Measurements from ENCODE around the gene RUBCN. TPM values are rescaled to one million over a fixed set of nuclear protein-coding genes. Genes with fewer than 3 reads are reported as not detected.

Gene RUBCN
- total and polyA plus RNA-seq, 9 of the 15 experiments (the other 6 are each of a cell fraction or from before 2014, with no cell fraction given) = 8.4 to 24.0 (median 11.9) TPM

- TF ChIP-seq MGA (IDR thresholded peaks at IDR 0.05) = peak; percentile 93
- no peak for TF ChIP-seq HES1 (IDR thresholded peaks at IDR 0.05; ENCODE audit: low read depth)
- TF ChIP-seq NR4A1 (CRISPR knock-in tag; IDR thresholded peaks at IDR 0.05) = no peak
- TF ChIP-seq NR4A1 (tag; IDR thresholded peaks at IDR 0.05) = no peak
- TF ChIP-seq BACH1 (tag; IDR thresholded peaks at IDR 0.05) = no peak
- TF ChIP-seq THRB (CRISPR knock-in tag; conservative IDR thresholded peaks at IDR 0.05) = no peak
- TF ChIP-seq PHB (CRISPR knock-in tag; IDR thresholded peaks at IDR 0.05) = no peak
- TF ChIP-seq STAT5B (CRISPR knock-in tag; IDR thresholded peaks at IDR 0.05) = no peak
- peak; percentile 63; the same call in 1 of the 2 replicates for TF ChIP-seq ESRRA (IDR thresholded peaks at IDR 0.05; ENCODE audit: borderline replicate concordance, low read depth)
- TF ChIP-seq SLC30A9 (CRISPR knock-in tag; IDR thresholded peaks at IDR 0.05) = no peak
- no peak for TF ChIP-seq RAD51 (IDR thresholded peaks at IDR 0.05; ENCODE audit: borderline replicate concordance, low read depth)
- TF ChIP-seq POLR2A (conservative IDR thresholded peaks at IDR 0.05) = peak; percentile 77
- TF ChIP-seq DMBX1 (CRISPR knock-in tag; IDR thresholded peaks at IDR 0.05; ENCODE audit: borderline replicate concordance) = 0 out of 2 replicates have a peak, but pooled peaks have one; percentile 59
- no peak for TF ChIP-seq HOXB6 (CRISPR knock-in tag; IDR thresholded peaks at IDR 0.05; ENCODE audit: borderline replicate concordance)
- peak; percentile 63 for TF ChIP-seq SMAD4 (CRISPR knock-in tag; conservative IDR thresholded peaks at IDR 0.05)
- TF ChIP-seq NUFIP1 (IDR thresholded peaks at IDR 0.05; ENCODE audit: partially characterized antibody) = no peak
Observed at GRCh38 chr3:197749601-197750395, 13.1 kb upstream of the RUBCN start, which contains the start of gene FYTTD1 (continued).
